ENCODE measurements around the gene ZC3H11A.
"Not testable (repeated sequence)": the region's sequence is repeated elsewhere in the genome, so short reads cannot be mapped to it uniquely, and the experiment has no call there.

DNA sequence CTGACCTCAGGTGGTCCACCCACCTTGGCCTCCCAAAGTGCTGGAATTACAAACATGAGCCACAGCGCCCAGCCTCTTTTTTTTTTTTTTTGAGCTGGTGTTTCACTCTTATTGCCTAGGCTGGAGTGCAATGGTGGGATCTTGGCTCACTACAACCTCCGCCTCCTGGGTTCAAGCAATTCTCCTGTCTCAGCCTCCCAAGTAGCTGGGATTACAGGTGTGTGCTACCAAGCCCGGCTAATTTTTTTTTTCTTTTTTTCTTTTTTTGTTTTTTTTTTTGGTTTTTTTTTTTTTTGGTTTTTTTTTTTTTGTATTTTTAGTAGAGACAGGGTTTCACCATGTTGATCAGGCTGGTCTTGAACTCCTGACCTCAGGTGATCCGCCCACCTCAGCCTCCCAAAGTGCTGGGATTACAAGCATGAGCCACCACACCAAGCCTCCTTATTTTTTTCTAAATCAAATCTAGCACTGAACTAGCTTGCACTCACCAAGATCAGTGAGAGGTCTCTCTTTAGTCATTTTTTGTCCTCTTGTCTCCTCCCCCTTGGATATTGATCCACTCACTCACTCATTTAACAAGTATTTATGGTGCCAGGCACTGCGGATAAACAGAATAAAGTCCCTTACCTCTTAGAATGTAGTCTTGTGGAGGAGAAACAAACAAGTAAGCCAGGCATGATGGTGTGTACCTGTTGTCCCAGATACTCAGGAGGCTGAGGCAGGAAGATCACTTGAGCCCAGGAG lies 43.6 kb upstream of the ZC3H11A start:
- TF ChIP-seq, protein P1, sequence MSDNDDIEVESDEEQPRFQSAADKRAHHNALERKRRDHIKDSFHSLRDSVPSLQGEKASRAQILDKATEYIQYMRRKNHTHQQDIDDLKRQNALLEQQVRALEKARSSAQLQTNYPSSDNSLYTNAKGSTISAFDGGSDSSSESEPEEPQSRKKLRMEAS (CRISPR knock-in tag; IDR thresholded peaks at IDR 0.05) = not testable (repeated sequence)
- TF ChIP-seq, protein P2, sequence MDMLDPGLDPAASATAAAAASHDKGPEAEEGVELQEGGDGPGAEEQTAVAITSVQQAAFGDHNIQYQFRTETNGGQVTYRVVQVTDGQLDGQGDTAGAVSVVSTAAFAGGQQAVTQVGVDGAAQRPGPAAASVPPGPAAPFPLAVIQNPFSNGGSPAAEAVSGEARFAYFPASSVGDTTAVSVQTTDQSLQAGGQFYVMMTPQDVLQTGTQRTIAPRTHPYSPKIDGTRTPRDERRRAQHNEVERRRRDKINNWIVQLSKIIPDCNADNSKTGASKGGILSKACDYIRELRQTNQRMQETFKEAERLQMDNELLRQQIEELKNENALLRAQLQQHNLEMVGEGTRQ (CRISPR knock-in tag; IDR thresholded peaks at IDR 0.05) = not testable (repeated sequence)
- TF ChIP-seq, protein P3, sequence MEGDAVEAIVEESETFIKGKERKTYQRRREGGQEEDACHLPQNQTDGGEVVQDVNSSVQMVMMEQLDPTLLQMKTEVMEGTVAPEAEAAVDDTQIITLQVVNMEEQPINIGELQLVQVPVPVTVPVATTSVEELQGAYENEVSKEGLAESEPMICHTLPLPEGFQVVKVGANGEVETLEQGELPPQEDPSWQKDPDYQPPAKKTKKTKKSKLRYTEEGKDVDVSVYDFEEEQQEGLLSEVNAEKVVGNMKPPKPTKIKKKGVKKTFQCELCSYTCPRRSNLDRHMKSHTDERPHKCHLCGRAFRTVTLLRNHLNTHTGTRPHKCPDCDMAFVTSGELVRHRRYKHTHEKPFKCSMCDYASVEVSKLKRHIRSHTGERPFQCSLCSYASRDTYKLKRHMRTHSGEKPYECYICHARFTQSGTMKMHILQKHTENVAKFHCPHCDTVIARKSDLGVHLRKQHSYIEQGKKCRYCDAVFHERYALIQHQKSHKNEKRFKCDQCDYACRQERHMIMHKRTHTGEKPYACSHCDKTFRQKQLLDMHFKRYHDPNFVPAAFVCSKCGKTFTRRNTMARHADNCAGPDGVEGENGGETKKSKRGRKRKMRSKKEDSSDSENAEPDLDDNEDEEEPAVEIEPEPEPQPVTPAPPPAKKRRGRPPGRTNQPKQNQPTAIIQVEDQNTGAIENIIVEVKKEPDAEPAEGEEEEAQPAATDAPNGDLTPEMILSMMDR (IDR thresholded peaks at IDR 0.05) = not testable (repeated sequence)
- not testable (repeated sequence) for TF ChIP-seq NFYB (CRISPR knock-in tag; conservative IDR thresholded peaks at IDR 0.05; ENCODE audit: low read depth); IRF2 (CRISPR knock-in tag; IDR thresholded peaks at IDR 0.05; ENCODE audit: borderline replicate concordance, low read depth); ZNF263 (CRISPR knock-in tag; IDR thresholded peaks at IDR 0.05; ENCODE audit: low read depth)
- TF ChIP-seq, protein P4, sequence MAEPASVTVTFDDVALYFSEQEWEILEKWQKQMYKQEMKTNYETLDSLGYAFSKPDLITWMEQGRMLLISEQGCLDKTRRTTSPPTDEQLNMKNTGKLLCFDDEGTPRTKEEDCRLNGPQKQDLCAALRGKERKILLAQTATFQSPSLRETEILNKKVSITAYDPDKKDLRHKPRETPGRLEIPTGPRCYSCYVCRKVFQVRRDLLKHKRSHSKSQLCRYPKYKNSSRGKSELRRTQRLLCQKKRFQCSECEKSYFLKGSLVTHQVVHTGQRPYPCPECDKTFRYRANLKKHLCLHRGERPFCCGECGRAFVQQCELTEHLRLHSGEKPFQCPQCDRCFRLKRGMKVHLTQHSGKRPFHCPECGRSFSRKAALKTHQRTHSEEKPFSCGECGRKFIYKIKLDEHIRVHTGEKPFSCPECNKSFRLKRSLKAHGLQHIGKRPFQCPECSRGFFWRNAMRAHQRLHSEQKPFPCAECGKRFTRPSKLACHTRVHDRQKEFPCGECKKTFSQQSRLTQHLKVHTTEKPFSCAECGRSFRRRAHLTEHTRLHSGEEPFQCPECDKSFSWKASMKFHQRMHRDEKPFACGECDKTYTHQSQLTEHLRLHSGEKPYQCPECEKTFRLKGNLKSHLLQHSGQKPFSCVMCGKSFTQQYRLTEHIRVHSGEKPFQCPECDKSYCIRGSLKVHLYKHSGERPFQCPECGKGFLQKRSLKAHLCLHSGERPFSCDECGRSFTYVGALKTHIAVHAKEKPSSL (CRISPR knock-in tag; conservative IDR thresholded peaks at IDR 0.05) = not testable (repeated sequence)
- TF ChIP-seq, protein P5, sequence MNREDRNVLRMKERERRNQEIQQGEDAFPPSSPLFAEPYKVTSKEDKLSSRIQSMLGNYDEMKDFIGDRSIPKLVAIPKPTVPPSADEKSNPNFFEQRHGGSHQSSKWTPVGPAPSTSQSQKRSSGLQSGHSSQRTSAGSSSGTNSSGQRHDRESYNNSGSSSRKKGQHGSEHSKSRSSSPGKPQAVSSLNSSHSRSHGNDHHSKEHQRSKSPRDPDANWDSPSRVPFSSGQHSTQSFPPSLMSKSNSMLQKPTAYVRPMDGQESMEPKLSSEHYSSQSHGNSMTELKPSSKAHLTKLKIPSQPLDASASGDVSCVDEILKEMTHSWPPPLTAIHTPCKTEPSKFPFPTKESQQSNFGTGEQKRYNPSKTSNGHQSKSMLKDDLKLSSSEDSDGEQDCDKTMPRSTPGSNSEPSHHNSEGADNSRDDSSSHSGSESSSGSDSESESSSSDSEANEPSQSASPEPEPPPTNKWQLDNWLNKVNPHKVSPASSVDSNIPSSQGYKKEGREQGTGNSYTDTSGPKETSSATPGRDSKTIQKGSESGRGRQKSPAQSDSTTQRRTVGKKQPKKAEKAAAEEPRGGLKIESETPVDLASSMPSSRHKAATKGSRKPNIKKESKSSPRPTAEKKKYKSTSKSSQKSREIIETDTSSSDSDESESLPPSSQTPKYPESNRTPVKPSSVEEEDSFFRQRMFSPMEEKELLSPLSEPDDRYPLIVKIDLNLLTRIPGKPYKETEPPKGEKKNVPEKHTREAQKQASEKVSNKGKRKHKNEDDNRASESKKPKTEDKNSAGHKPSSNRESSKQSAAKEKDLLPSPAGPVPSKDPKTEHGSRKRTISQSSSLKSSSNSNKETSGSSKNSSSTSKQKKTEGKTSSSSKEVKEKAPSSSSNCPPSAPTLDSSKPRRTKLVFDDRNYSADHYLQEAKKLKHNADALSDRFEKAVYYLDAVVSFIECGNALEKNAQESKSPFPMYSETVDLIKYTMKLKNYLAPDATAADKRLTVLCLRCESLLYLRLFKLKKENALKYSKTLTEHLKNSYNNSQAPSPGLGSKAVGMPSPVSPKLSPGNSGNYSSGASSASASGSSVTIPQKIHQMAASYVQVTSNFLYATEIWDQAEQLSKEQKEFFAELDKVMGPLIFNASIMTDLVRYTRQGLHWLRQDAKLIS (CRISPR knock-in tag; IDR thresholded peaks at IDR 0.05; ENCODE audit: borderline replicate concordance) = not testable (repeated sequence)
- TF ChIP-seq, protein P6, sequence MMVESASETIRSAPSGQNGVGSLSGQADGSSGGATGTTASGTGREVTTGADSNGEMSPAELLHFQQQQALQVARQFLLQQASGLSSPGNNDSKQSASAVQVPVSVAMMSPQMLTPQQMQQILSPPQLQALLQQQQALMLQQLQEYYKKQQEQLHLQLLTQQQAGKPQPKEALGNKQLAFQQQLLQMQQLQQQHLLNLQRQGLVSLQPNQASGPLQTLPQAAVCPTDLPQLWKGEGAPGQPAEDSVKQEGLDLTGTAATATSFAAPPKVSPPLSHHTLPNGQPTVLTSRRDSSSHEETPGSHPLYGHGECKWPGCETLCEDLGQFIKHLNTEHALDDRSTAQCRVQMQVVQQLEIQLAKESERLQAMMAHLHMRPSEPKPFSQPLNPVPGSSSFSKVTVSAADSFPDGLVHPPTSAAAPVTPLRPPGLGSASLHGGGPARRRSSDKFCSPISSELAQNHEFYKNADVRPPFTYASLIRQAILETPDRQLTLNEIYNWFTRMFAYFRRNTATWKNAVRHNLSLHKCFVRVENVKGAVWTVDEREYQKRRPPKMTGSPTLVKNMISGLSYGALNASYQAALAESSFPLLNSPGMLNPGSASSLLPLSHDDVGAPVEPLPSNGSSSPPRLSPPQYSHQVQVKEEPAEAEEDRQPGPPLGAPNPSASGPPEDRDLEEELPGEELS (CRISPR knock-in tag; IDR thresholded peaks at IDR 0.05) = not testable (repeated sequence)
- TF ChIP-seq, protein P7, sequence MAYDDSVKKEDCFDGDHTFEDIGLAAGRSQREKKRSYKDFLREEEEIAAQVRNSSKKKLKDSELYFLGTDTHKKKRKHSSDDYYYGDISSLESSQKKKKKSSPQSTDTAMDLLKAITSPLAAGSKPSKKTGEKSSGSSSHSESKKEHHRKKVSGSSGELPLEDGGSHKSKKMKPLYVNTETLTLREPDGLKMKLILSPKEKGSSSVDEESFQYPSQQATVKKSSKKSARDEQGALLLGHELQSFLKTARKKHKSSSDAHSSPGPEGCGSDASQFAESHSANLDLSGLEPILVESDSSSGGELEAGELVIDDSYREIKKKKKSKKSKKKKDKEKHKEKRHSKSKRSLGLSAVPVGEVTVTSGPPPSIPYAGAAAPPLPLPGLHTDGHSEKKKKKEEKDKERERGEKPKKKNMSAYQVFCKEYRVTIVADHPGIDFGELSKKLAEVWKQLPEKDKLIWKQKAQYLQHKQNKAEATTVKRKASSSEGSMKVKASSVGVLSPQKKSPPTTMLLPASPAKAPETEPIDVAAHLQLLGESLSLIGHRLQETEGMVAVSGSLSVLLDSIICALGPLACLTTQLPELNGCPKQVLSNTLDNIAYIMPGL (CRISPR knock-in tag; IDR thresholded peaks at IDR 0.05) = not testable (repeated sequence)

All from WTC11 (cell line).